SK-N-SH (cell line): ENCODE data around the gene ANTKMT.

ENCODE experiments used
- CTCF ChIP-seq: fragments of 200-600 bp; sonication (generic); IDR thresholded peaks from 2 replicates; pipeline ENCODE4 v1.6.1; 2017; ENCODE audit warnings: antibody characterized with exemption, mild to moderate bottlenecking, moderate library complexity
- EP300 ChIP-seq, 2 experiments: IDR thresholded peaks; 2 replicates each; pipeline versions ENCODE4 v1.4.0 to v1.6.1; 2012; ENCODE audit warnings: borderline replicate concordance in 1 of 2, low read depth in 1 of 2, low read length in 1 of 2
- MAX ChIP-seq: IDR thresholded peaks from 2 replicates; pipeline ENCODE4 v1.4.0; 2012; ENCODE audit warnings: low read depth
- MXI1 ChIP-seq: IDR thresholded peaks from 2 replicates; pipeline ENCODE4 v1.6.1; 2012; ENCODE audit warnings: mild to moderate bottlenecking, low read depth, low read length, improper control_type of control experiment
- PBX3 ChIP-seq: IDR thresholded peaks from 2 replicates; pipeline ENCODE4; 2012
- POLR2AphosphoS5 ChIP-seq: IDR thresholded peaks from 2 replicates; pipeline ENCODE4 v1.6.1; 2012; ENCODE audit warnings: low read depth, low read length
- RAD21 ChIP-seq: IDR thresholded peaks from 2 replicates; pipeline ENCODE4 v1.6.1; 2012; ENCODE audit warnings: mild to moderate bottlenecking, low read length
- REST ChIP-seq: IDR thresholded peaks from 2 replicates; pipeline ENCODE4 v1.6.1; 2012; ENCODE audit warnings: mild to moderate bottlenecking, low read depth, low read length, moderate library complexity
- RFX5 ChIP-seq: IDR thresholded peaks from 2 replicates; pipeline ENCODE4 v1.6.1; 2012; ENCODE audit warnings: mild to moderate bottlenecking, improper control_type of control experiment, low read length
- SIN3A ChIP-seq: IDR thresholded peaks from 2 replicates; pipeline ENCODE4 v1.6.1; 2012; ENCODE audit warnings: low read depth, mild to moderate bottlenecking, low read length, moderate library complexity, borderline replicate concordance
- TAF1 ChIP-seq: IDR thresholded peaks from 2 replicates; pipeline ENCODE4 v1.6.1; 2012; ENCODE audit warnings: low read depth, mild to moderate bottlenecking, low read length, moderate library complexity, borderline replicate concordance
- YY1 ChIP-seq: IDR thresholded peaks from 2 replicates; pipeline ENCODE4 v1.4.0; 2012; ENCODE audit warnings: low read depth, mild to moderate bottlenecking

GRCh38 chr16:734981-735881 lies 14.3 kb downstream of the ANTKMT start:
- TF ChIP-seq EP300 (IDR thresholded peaks at IDR 0.05; ENCODE audit: borderline replicate concordance in 1 of 2, low read depth in 1 of 2, low read length in 1 of 2) (no peak), MXI1 (no peak), REST (no peak), CTCF (no peak), RFX5 (no peak), MAX (no peak), TAF1 (no peak), YY1 (no peak), PBX3 (no peak), RAD21 (no peak), POLR2AphosphoS5 (no peak), SIN3A (no peak)
